T47D (cell line): ENCODE results near the gene TPRA1.

Experiments used
- DNase-seq, 2 experiments: peaks; one replicate each; pipeline versions ENCODE4 v3.0.0 to v3.0.0-alpha.2; 2011 to 2012; ENCODE audit warnings: low read depth in 1 of 2, low spot score in 1 of 2
- JUND ChIP-seq: IDR thresholded peaks from 2 replicates; pipeline ENCODE4 v1.6.1; 2012; ENCODE audit warnings: low read depth
- in situ Hi-C: cut with HindIII; loops from 2 replicates; pipeline ENCODE4 v1.10.0; 2016; ENCODE audit warnings: low sequenced_read_pairs, low pct_unique_long_range_greater_than_20kb

Gene TPRA1

GRCh38 chr3:127597020-127597771 is 6.7 kb upstream of the TPRA1 start:
- no peak for DNase-seq
- in situ Hi-C loops: no loop called here
- no peak for TF ChIP-seq JUND

GRCh38 chr3:127595303-127595702 is 4.8 kb upstream of the TPRA1 start:
- in situ Hi-C loops: no loop called here
- no peak for TF ChIP-seq JUND
- no peak for DNase-seq

- in situ Hi-C loops: no loop called here
- DNase-seq: no peak
- TF ChIP-seq JUND: no peak
Measured at GRCh38 chr3:127593178-127593577, 2.6 kb upstream of the TPRA1 start.

- in situ Hi-C loops: no loop called here
- TF ChIP-seq JUND: no peak
Measured at GRCh38 chr3:127590282-127590592, 296 bp downstream of the TPRA1 start.

GRCh38 chr3:127589600-127590281 is 792 bp downstream of the TPRA1 start:
- TF ChIP-seq JUND: no peak
- DNase-seq: no peak
- in situ Hi-C loops: no loop called here

More at GRCh38 chr3:127590282-127590592, 296 bp downstream of the TPRA1 start:
- no peak for DNase-seq

GRCh38 chr3:127588806-127589577 is 1.5 kb downstream of the TPRA1 start:
- in situ Hi-C loops: no loop called here
- DNase-seq: no peak
- no peak for TF ChIP-seq JUND

- DNase-seq: no peak
- TF ChIP-seq JUND: no peak
- in situ Hi-C loops: no loop called here
Measured at GRCh38 chr3:127587876-127588275, 2.7 kb downstream of the TPRA1 start.

- no peak for TF ChIP-seq JUND
- no peak for DNase-seq
- in situ Hi-C loops: no loop called here
Measured at GRCh38 chr3:127585813-127586413, 4.6 kb downstream of the TPRA1 start.

GRCh38 chr3:127585163-127585812 is 5.2 kb downstream of the TPRA1 start:
- no peak for DNase-seq
- TF ChIP-seq JUND: no peak
- in situ Hi-C loops: no loop called here

GRCh38 chr3:127584734-127585133 is 5.8 kb downstream of the TPRA1 start:
- DNase-seq: no peak
- no peak for TF ChIP-seq JUND
- in situ Hi-C loops: no loop called here

GRCh38 chr3:127580327-127581060 is 10.0 kb downstream of the TPRA1 start:
- in situ Hi-C loops: no loop called here
- no peak for DNase-seq
- no peak for TF ChIP-seq JUND

- in situ Hi-C loops: no loop called here
- TF ChIP-seq JUND: no peak
- no peak for DNase-seq
Measured at GRCh38 chr3:127578802-127579201, 11.7 kb downstream of the TPRA1 start.
